NCI-H1436 treated with DMSO at 0.1 percent for 48 hours (cell line): ENCODE data around the gene TBC1D9B.

ENCODE experiments used
- DNase-seq: peaks from one replicate; lab custom pipeline; 2025; lab: John Stamatoyannopoulos, UW

The TBC1D9B gene

DNA sequence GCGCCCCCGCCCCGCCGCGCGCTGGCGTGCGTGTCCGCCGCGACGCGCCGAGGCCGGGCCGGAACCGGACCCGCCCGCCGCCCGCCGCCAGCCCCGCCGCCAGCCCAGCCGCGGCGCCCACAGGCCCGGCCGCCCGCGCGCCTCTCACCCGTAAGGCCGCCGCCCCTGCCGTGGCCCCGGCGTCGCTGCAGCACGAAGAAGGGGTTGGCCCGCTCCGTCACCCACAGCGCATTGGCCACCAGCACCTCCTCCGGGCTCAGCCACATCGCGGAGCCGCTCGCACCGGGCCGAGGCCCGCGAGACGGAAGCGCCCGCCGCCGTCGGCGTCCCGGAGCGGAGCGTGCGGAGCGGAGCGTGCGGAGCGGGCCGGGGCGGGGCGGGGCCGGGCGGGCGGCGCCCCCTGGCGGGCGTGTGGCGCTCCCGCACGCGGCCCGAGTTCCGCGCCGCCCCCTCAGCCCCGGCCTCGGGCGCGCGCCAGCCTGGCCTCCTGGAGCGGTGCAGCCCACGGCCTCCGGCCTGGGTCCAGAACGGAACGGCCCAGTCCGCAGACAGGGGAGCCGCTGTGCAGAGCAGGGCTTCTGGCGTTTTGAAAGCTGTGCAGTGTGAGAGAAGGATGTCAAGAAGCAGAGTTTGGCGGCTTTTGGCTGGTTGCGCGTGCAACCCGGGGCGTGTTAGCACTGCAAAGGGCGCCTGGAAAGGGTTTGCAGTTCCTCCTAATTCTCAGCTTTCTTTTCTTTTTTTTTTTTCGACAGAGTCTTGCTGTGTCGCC lies at the start of gene TBC1D9B:
TBC1D9B (minus strand) TSS at position 342 of the 769 bp plus-strand sequence; CDS start at position 266, 76 bp downstream.
- no peak for DNase-seq

DNA sequence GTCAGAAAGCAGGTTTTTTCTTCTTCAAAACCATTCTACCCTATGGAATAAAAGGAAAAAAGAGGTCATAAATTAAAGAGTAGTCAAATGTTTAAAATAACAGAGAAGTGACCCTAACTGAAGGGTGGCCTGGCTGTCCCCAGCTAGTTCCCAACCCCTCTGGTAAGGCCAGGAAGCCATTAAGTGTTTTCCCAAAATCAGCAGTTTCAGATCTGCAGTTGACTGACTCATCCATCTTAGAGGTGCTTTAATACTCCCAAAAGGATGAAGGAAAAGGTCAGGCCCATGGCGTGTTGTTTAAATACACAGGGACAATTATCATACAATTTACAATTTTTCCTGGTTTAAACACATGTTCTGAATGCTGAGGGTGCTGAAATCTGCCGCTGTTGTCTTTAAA lies 47.9 kb upstream of the TBC1D9B start:
- DNase-seq, result no peak

DNA sequence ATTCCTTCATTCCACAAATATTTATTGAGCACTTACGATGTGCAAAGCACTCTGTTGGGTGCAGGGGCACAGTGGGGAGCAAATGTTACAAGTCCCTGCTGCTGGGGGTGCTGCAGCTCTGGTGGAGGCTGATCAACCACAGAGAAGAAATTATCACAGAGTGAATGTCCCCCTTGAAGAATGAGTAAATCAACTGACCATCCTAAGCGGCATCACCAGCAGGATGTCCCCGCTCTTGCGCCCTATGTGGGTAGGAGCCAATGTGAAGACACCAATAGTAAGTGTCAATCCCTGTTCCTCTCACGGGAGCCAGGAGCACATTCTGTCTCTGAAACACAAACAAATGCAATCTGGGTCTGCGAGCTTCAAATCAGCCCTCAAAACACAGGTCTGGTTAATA lies 47.4 kb upstream of the TBC1D9B start:
- DNase-seq, result no peak

DNA sequence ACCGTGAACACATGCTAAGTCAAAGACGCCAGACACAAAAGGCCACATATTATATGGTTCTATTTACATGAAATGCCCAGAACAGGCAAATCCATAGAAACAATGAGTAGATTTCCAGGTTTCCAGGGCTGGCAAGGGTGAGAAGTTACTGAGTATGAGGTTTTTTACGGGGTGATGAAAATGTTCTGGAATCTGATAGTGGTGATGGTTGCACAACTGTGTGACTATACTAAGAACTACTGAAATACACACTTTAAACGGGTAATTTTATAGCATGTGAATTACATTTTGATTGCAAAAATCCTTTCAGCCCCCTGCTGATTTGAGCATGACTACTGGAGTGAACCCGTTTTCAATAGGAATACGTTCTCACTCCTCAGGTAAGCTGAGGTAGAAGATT lies 46.7 kb upstream of the TBC1D9B start:
- no peak for DNase-seq

DNA sequence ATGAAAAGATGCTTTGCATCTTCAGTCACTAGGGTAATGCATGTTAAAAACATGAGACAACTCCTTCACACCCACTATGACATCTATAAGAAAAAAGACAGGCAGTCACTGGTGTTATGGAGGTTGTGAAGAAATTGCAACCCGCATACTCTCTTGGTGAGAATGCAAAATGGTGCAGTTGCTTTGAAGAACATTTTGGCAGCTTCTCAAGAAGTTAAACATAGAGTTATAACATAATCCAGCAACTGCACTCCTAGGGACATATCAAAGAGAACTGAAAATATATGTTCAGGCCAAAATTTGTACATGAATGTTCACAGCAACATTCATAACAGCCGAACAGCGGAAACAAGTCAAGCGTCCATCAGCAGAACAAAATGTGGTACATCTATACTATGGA lies 46.3 kb upstream of the TBC1D9B start:
- no peak for DNase-seq

DNA sequence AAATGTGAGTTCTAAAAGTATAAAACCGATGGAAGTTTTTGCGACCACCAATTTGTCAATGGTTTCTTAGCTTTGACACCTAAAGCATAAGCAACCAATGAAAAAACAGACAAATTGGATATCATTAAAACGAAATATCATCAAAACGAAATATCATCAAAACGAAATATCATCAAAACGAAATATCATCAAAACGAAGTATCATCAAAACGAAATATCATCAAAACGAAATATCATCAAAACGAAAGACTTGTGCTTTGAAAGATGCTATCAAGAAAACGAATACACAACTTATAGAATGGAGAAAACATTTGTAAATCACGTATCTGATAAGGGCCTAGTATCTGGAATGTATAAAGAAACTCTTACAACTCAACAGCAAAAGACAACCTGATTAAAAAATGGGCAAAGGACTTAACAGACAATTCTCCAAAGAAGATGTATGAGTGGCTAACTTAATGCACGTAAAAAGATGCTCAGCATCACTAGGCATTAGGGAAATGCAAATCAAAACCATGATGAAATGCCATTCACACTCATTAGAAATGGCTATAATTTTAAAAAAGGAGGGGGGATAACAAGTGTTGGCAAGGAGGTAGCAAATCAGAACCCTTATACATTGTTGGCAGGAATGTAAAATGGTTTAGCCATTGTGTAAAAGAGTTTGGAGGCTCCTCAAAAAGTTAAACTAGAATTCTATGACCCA lies 29.4 kb upstream of the TBC1D9B start:
- no peak for DNase-seq

DNA sequence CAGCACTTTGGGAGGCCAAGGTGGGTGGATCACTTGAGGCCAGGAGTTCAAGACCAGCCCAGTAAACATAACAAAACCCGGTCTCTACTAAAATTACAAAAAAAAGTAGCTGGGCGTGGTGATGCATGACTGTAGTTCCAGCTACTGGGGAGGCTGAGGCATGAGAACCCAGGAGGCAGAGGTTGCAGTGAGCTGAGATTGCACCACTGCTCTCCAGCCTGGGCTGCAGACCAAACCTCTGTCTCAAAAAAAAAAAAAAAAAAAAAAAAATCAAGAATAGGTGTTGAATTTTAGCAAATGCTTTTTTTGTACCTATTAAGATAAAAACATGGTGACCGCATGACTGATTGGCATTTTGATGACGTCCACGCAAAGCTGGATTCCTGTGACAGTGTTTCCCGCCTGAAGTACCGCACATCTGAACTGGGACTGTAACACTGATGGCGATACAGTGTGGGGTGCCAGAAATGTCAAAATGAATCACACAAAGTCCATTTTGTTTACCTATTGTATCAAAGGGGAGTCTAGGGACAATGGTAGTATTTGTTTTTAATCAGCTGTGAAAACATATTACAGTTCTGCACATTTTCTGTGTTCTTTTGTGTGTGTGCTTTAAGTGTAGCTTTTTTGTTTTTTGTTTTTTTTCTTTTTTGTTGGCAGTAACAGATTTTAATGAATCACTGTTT lies 23.2 kb upstream of the TBC1D9B start:
- no peak for DNase-seq

DNA sequence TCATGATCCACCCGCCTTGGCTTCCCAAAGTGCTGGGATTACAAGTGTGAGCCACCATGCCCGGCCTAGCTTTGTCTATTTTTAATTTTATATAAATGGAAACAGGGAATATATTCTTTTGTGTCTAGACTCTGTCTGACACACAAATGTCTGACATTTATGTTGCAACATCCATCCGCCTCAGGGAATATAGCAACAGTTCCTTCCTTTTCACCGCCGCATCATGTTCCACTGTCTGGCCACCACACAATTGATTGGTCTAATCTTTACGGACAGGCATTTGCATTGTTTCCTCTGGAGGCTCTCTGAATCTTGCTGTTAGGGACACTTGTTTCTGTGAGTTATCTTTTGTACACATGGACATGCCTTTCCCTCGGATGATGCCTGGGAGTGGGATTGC lies 20.1 kb upstream of the TBC1D9B start:
- no peak for DNase-seq

DNA sequence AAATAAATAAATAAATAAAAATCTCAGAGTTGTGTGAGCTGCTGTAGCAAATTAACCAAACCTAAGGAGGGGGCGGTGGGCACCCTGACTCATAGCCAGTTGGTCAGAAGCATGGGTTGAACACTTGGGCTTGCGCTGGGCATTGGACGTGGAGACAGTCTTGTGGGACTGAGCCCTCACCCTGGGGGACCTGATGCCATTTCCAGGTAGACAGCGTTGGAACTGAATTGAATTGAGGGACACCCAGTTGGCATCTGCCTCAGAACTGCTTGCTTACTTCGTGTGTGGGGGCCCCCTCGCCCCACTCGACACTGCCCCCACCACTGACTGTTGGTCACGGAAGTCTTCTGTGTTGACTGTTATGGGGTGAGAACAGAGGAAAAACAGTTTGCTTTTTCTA lies 19.0 kb upstream of the TBC1D9B start:
- no peak for DNase-seq

DNA sequence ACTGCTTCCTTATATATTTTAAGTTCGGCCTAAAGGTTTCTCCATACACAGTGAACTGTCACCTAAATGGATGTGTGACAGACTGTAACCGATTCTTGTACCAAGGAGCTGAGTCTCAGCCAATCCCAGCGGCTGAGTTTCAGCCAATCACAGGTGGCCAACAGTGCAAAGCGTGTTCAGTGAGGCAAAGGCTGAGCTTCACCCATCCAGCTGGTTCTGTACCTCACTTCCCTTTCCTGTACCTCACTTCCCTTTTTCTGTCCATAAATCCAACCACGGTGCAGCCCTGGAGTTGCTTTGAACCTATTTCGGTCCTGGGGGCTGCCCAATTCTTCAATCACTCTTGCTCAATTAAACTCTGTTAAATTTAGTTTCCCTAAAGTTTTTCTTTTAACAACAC lies 15.7 kb upstream of the TBC1D9B start:
- no peak for DNase-seq

DNA sequence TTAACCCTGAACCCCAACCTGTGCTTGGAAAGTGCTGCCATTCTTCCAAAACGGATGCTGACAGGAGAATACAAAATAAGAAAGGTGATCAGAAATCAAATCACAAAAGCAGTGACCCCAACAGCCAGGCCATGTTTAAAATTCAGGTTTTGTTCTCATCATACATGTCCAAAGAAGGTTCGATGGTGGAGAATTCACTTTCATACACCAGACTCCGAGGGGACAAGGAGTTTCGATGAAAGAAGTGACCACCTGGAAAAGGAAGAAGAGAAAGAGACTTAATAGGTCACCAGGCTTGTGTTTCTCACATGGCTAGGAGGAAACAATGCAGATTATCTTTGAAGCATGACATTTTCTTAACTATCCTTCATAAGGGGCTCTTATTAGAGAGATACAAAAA lies 12.5 kb upstream of the TBC1D9B start:
- no peak for DNase-seq

DNA sequence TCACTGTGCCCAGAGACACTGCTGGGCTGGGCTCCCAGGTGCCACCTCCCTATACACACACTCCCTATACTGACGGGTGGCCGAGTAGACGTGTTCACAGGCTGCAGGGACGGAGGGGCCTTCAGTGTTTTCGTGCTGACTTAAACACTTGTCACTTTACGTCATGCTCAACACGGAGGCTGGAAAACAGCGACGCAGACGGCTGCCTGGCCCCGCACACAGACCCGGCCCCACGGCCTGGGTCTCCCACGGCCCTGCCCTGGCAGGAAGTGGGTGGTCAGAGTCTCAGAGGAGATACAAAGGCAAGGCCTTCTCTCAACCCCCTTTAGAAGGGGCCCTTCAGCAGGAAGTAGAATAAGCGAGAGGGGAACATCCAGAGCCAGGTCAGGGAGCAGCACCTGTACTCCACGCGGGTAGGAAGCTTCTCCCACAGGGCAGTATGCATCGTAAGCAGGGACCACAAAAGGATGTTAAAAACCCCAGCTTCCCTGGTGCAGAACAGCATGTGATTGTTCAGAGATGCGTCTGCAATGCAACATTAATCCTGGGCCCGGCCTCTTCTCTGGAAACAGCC lies 11.9 kb upstream of the TBC1D9B start:
- no peak for DNase-seq

DNA sequence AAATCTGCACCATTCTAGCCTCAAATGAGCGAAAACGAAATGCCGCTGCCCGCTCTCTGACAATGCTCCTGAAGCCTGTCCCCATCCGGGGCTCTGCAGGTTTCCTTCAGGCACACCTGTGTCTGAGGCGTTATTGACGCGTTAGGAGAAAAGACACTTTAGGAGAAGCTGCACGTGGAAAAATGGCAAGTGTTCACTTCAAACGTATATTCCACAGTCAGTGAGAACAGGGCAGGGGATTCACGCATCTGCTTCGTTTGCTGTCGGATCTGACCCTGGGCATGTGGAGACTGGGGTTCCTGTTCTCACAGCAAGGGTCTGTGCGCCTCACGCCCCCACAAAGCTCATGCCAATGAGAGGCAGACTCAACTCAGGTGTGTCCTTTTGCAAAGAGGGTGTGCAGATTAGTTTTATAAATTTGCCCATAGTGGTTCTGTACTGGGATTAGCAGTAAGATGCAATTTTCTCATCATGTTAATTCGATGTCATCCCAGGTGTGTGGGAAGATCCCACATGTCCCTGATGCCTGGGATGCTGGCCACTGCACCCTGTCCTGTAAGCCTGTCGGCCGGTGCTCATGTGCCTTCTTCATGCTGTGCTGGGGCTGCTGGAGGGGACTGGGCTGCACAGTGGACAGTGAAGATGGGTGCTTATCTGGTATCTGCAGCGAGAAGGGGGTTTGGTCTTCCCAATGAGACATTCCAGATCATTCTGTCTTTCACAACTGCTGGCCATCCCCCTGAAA lies 11.2 kb upstream of the TBC1D9B start:
- DNase-seq, result no peak

DNA sequence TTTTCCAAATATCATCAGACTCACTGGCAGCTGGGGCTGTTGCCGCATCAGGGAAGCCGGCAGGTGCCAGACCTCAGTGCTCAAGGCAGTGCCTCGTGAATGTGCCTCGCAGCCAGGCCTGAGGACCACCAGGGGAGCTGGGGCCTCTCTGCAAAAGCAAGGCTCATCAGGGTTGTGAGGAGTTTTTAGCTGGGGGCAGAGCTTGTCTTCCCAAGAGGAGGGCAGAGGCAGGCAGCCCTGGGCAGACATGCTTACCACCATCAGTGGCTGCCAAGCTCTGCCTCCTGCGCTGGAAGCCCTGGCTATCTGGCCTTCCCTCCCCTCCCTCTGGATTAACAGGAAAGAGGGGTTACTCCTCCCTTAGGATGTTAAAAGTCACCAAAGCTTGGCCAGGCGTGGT lies 8.8 kb upstream of the TBC1D9B start:
- no peak for DNase-seq

DNA sequence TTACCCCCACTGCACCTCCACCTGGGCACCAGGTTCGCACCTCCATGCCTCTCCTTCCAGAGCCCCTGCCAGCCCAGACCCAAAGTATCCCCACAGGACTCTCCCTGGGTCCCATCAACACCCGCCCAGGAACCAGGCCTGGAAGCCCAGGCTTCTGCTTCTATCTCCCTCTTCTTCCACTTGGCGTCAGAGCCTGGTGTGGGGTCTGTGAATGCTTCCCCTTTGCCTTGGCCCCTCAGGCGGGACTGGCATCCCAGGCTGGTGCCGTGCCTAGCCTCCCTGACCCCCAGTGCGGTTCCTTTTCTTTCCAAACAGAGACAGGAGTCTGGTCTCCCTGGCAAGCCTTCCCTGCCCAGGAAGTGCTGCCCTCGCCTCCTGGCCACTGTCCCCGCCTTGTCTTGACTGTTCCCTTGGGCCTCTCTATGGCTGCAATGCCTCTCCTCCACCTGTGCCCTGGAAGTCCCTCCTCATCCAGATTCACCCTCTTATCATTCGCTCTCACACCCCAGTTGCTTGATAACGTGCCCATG lies 7.8 kb upstream of the TBC1D9B start:
- DNase-seq, result no peak

DNA sequence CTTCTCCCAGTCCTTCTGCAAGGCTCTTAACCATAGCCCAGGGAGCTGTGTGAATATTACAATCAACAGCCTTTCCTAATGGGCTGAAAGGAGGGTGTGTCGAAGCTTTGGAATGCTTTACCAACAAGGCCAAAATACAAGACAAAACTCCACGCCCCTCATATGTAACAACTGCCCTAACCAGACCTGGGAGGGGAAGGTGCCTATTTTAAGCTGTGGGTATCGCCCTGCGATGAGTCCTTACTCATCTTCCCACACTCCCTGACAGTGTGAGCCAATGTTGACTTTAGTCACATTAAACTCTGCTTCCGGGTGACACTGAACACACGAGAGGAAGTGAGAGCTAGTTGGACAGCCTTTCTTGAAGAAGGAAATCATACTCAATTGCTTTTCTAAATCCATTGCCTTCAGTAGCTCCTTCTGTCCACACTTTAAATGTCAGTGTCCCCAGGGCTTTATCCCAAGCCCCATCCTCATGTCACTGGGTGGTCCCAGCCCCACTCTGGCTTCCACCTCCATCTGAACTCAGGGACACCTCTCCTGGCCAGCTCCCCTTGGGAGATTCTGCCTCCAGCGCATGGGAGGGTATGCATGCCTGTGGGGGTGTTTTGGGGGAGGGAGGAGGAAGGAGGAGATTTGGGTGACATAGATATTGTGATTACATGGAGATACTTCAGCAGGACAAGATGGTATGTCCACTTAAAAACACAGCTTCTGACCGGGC lies 6.5 kb upstream of the TBC1D9B start:
- no peak for DNase-seq

DNA sequence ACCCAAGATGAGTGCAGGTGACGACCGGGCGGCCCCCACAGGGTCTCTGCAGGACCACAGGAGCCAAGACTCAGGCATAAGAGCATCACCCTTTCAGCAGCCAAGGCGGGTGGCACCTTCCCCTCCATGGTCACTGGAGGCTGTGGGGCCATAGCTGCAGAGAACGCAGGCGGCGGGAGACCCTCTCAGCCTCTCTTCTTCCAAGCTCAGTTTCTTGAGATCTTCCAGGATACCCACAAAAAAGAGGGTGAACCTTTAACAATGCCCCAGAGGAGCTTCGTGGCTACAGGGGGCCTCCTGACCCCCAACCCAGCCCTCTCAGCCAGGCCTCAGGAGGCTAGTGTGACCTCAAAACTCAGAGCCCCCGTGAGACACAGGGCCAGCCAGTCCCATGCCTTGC lies 5.8 kb upstream of the TBC1D9B start:
- DNase-seq, result no peak

DNA sequence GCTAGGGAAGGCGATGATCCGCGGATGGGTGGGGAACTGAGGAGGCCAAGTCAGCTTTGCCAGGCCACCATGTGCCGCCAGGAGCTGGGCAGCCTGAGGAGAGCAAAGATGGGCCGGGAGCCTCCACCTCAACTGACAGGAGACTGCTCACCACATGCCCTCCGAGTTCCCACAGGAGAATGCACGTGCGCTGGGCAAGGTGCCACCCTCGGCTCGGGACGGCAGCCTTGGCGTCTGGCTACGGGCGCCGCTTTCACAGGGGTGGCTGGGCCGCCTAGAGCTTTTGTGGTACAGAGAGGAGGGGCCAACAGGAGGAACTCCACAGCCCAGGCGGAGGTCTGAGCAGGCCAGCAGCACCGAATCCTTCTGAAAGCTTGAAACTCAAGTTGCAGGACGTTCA lies 5.3 kb upstream of the TBC1D9B start:
- DNase-seq, result no peak

DNA sequence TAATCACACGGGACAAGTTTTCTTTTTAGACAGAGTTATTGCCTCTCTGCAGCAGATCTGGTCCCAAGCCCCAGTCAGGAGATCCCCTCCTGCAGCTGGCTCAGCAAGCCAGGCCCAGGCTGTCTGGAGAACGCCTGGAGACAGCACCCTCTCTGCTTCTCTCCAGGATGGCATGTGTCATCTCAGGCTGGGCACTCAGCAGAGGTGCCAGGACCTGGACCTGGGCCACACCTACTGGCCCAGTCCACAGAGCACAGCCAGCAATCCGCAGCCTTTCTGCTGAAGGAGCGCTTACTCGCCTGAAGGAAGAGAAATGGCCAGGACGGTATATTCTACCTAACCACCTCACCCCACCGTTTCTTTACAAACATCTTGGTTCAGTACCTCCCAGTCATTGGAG lies 4.7 kb upstream of the TBC1D9B start:
- no peak for DNase-seq

DNA sequence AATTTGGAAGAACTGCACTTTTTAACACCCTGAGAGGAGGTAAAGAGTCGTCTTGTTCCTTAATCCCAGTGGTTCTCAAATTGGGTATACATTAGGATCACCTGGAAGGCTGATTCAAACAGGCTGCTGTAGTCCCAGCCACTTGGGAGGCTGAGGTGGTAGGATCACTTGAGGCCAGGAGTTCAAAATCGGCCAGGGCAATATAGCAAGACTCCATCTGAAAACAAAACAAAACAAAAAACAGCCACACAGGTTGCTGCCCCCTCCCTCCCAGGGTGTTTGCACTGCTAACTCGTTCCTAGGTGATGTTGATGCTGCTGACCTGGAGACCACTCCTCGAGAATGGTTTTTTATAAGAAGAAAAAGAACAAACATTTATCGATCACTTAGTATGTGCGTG lies 1.5 kb upstream of the TBC1D9B start:
- DNase-seq, result no peak

DNA sequence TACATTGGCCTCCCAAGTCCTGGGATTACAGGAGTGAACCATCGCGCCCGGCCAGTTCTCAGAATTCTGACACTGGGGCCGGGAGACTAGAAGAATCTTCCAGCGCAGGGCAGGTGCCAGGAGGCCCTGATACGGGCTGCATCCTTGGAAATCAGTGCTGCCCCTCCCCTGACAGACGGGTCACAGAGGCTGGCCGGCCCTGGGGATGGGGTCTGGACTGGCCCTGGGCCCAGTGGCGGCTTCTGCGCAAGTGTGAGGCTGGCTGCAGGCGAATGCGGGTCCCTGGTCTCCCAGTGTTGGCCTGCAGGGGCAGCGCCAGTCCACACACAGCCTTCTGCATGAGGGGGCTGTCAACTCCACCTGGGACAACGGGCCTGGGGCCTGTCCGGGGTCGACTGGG lies 831 bp upstream of the TBC1D9B start:
- DNase-seq, result no peak
